Brain microvascular endothelial cell (primary cell): ENCODE data around the gene VPS41.

Experiments used
- DNase-seq: peaks from one replicate; pipeline ENCODE4 v3.0.0-alpha.2; 2020
- H3K27ac ChIP-seq: fragments of 250-450 bp; sonication (Bioruptor Pico); 2 replicates; pipeline ENCODE4 v1.5.1; 2020; ENCODE audit warnings: mild to moderate bottlenecking, moderate library complexity
- H3K27me3 ChIP-seq: fragments of 250-450 bp; sonication (Bioruptor Pico); replicated peaks from 2 replicates; pipeline ENCODE4 v1.5.1; 2020; ENCODE audit warnings: mild to moderate bottlenecking
- H3K36me3 ChIP-seq: fragments of 250-450 bp; sonication (Bioruptor Pico); replicated peaks from 2 replicates; pipeline ENCODE4 v1.5.1; 2020; ENCODE audit warnings: mild to moderate bottlenecking
- H3K4me3 ChIP-seq: 2 replicates; pipeline ENCODE4 v1.5.1; 2011; ENCODE audit warnings: low read depth, mild to moderate bottlenecking, control low read depth, low read length, moderate library complexity
- in situ Hi-C: cut with HindIII; loops from 2 replicates; pipeline ENCODE4 v1.10.0; 2017; ENCODE audit warnings: low sequenced_read_pairs, low pct_ligation_motif_present
- TF ChIP-seq, protein P1 (sequence below): IDR thresholded peaks from 2 replicates; pipeline ENCODE4 v1.5.1; 2011; ENCODE audit warnings: low read depth, mild to moderate bottlenecking, moderate library complexity, low read length, control low read depth, inconsistent platforms; ENCODE audit errors: missing control alignments

Gene VPS41

DNA sequence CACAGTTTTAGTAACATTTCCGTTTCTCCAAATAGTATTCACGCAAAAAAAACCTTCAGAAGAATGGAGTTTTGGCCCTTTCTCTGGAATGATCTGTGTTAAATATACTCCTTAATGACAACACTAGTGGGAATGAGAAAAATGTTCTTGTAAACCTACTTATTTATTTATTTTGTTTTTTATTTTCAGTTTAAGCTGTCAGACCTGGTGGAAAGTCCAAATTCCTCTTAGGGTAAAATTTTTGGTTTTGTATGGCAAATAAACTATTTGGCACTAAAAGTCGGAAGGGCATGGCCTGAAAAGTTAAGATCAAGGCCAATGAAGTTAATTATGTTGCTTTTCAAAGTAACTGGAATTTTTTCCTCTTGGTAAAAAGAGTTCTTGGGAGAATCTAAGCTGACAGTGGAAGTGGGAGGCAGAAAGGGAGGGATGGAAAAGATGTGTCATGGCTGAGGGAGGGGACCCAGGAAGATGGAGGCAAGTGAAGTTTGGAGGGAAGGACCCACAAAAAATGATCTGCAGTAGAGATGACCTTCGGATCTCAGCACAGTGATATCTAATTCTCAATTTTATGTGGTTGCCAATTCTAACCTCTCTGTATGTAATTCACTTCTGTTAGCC lies 33.5 kb upstream of the VPS41 start:
- no peak for DNase-seq
- H3K27me3 ChIP-seq: no peaks in the 10 kb centered on the region

DNA sequence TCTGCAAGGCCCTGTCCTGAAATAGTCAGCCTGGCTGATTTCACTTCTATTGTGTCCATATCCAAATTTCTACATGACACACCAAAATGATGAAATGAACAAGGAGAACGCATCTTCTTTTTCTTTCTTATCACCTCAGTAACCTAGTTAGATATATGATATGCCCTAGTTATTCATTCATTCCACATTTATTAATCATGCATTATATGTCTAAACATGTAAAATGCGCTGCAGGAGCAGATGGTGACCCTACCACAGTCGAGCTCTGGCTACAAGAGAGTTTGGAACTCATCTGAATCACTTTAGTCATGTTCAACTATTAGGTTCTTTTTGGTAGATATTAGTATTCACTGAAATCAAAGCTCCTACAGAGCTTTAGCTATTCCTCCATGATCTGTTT lies 31.8 kb upstream of the VPS41 start:
- Histone ChIP-seq H3K36me3 (no peaks in the 10 kb centered on the region), H3K27me3 (no peaks in the 10 kb centered on the region), H3K27ac (no peak overlapping the region), H3K4me3 (no peak overlapping the region)
- TF ChIP-seq, protein P1, sequence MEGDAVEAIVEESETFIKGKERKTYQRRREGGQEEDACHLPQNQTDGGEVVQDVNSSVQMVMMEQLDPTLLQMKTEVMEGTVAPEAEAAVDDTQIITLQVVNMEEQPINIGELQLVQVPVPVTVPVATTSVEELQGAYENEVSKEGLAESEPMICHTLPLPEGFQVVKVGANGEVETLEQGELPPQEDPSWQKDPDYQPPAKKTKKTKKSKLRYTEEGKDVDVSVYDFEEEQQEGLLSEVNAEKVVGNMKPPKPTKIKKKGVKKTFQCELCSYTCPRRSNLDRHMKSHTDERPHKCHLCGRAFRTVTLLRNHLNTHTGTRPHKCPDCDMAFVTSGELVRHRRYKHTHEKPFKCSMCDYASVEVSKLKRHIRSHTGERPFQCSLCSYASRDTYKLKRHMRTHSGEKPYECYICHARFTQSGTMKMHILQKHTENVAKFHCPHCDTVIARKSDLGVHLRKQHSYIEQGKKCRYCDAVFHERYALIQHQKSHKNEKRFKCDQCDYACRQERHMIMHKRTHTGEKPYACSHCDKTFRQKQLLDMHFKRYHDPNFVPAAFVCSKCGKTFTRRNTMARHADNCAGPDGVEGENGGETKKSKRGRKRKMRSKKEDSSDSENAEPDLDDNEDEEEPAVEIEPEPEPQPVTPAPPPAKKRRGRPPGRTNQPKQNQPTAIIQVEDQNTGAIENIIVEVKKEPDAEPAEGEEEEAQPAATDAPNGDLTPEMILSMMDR: no peak
- in situ Hi-C loops: no loop called here
- DNase-seq: no peak

More for the DNA sequence above, 33.5 kb upstream of the VPS41 start:
- H3K4me3 ChIP-seq: no peak overlapping the region
- H3K36me3 ChIP-seq: no peaks in the 10 kb centered on the region
- TF ChIP-seq, protein P1: no peak
- H3K27ac ChIP-seq: no peak overlapping the region
- in situ Hi-C loops: no loop called here

DNA sequence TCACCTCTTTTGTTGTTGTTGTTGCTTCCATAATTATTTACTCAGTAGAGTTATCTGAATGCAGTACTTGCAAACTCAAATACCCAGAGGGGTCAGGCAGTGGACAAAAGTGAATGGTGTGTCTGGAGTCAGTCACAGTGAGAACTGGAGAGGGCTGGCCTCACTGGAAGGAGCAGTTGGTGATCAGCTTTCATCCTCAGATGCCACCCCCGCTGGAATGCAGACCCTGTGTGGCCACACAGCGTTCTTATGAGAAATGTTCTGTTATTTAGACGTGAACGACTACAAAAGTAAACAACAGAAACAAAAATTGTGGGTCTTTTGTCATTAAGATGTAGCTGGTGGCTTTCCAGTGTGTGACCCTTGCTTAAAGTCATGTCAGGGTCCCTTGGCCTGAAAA lies 29.6 kb upstream of the VPS41 start:
- in situ Hi-C loops: no loop called here
- TF ChIP-seq, protein P1: no peak
- Histone ChIP-seq H3K27me3 (no peaks in the 10 kb centered on the region), H3K27ac (no peak overlapping the region), H3K36me3 (no peaks in the 10 kb centered on the region), H3K4me3 (no peak overlapping the region)
- DNase-seq: no peak

DNA sequence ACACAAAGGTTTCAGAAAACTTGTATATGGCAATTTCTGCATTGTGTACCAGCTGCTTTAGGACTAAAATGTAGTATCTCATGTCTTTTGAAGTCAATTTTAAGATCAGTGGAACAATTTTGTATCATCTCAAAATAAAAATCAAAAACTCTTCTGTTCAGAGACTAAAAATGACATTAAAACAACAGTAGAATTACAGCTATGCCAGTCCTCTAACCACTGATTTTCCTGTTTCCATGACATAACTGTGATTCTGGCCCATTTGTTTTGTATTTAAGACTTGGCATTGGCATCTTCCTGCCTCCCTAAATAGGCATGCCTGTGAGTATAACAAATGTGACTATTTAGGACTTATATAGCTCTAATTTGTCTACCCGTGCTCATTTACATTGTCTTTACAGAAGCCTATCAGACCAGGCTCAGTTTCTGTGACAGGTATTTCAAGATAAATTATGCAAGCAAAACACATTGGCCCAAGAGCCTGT lies 29.1 kb upstream of the VPS41 start:
- TF ChIP-seq, protein P1: no peak
- no peak for DNase-seq
- no peak overlapping the region for H3K27ac ChIP-seq
- no peaks in the 10 kb centered on the region for H3K27me3 ChIP-seq
- no peak overlapping the region for H3K4me3 ChIP-seq
- in situ Hi-C loops: no loop called here
- no peaks in the 10 kb centered on the region for H3K36me3 ChIP-seq

DNA sequence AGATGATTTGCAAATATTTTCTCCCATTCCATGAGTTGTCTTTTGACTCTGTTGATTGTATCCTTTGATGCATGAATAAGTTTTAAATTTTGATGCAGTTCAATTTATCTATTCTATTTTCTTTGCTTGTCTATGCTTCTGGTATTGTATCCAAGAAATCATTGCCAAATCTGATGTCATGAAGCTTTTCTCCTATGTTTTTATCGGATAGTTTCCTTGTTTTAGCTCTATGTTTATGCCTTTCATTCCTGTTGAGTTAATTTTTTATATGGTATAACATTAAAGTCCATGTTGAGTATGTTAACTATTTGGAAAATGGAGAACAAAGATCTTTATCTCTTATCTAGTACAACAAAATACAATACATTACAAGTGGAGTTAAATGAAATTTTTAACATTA lies 27.6 kb upstream of the VPS41 start:
- Histone ChIP-seq H3K4me3 (no peak overlapping the region), H3K27ac (no peak overlapping the region), H3K27me3 (no peaks in the 10 kb centered on the region), H3K36me3 (no peaks in the 10 kb centered on the region)
- in situ Hi-C loops: no loop called here
- TF ChIP-seq, protein P1: no peak
- DNase-seq: no peak

DNA sequence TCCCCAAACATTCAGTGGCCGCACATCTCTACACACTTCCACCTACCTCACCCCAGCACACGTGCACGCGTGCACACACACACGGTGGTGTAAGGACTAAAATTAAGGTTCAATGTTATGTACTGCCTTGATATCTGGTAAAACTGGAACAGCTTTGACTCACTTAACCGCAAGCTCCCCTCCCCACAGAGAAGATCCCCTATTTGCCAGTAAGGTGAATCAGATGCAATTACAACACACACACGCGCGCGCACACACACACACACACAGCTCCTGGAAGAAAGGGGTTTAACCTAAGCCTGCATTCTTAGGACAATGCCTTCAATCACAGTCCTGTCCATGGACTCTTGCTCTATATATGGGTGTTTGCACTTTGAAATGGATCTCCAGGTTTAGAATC lies 25.5 kb upstream of the VPS41 start:
- no peak for DNase-seq
- Histone ChIP-seq H3K27me3 (no peaks in the 10 kb centered on the region), H3K27ac (no peak overlapping the region), H3K36me3 (no peaks in the 10 kb centered on the region), H3K4me3 (no peak overlapping the region)
- TF ChIP-seq, protein P1: no peak
- in situ Hi-C loops: no loop called here
